ENCODE measurements around the gene CDH23.

CDH23 gene

DNA sequence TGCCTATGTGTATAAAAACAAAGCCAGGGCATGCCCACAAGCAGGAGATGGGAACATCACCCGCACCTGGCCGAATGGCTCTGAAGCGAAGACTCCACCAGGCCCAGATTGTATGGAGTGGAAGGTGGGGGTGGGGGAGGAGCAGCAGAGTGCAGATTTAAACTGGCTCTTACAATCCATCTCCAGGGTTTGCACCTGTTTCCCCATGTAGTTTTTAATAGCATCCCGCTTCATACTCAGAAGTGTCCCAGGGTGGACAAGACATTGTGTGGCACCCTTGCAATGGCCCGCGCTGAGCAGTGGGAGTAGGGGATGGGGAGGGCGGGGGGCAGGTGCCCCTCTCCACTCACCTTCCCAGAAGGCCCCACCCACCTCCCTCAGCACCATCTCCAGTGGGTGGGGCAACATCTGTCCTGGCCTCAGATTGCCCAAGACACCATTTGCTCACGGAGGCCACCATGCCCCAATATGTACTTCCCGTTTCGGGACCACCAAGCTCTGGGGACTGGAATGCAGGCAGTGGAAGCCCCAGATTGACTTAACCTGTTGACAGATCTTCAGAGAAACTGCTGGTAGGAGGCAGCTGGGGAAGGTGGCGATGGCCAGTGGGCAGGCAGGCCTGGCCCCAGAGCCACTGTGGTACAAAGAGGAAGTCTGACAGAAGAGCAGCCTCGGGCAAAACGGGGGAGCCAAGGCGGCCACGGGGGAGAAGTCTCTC lies 353.6 kb downstream of the CDH23 start:
- no peak for DNase-seq

DNA sequence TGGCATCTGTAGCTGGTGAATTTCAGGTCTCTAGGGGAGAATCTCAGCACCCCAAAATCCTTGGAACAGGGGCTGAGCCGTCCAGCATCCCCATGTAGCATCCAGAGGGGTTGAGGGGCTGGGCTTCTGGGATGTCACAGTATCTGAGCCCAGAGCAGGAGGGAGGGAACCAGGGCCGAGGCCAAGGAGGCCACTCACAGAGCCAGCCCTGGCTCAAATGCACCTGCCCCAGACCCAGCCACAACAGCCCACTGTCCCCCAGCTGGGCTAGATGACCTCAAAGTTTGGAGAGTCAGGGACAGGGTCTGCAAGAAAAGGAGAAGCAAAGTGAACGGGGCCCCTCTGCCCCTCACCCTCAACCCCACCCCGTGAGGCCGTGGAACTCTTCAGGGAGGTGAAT lies 354.3 kb downstream of the CDH23 start:
- no peak for DNase-seq

DNA sequence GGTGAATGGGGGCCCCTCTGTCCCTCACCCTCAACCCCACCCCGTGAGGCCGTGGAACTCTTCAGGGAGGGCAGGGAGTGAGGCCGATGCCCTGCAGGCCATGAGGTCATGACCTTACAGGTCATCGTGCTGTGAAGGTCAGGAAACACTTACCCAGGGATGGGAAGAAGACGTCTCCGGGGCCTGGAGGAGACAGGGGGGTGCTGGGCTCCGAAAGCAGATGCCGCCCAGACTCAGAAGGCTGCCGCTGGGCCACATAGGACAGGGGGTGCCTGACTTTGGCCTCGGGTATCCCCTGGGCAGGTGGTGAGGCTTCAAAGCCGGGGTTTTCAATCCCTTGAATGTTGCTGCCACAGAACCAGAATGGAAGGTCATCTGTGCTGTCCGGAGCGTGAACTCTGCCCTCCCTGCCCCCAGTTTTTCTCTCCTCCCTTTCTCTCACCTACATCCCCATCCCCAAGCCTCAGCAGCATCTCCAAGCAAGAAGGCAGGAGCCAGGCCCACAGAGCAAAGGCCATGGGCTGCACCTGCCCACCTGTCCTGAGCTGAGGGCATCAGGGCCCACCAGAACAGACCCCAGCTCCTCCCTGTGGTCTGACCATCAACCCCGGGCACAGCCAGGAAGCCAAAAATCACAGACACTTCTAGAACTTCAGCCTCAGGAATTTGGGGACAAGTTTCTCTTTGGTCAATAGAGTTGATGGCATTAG lies 354.9 kb downstream of the CDH23 start:
- no peak for DNase-seq

DNA sequence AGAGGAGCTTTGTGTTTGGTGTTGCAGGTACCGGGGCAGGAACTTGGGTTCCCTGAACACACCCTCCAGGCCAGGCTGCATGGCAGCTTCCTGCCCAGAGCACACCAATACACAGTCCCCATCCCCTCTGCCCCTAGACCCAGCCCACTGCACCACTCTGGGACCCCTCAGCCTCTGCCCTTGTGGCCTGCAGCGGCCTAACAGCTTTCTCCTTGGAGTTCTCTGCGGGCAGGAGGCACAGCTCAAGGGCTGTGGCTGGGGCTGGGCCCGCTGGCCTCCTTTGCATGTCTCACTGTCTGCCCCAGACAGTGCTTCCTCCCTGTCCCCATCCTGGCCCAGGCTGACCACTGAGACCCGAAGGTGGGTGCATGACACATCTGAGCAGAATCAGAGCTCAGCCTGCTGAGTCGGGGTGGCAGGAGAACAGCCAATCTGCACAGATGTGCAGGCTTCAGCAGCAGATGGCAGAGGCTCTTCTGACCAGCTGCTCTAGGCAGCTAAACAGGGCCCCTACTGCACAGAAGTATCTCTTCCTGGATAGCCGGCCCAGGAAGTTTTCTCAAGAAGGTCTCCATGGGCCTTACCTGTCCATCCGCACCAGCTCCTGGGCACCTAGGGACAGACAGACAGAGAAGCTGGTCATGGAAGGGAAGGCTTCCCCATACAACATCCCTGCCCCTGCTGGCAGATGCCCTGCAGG lies 355.8 kb downstream of the CDH23 start:
- no peak for DNase-seq

DNA sequence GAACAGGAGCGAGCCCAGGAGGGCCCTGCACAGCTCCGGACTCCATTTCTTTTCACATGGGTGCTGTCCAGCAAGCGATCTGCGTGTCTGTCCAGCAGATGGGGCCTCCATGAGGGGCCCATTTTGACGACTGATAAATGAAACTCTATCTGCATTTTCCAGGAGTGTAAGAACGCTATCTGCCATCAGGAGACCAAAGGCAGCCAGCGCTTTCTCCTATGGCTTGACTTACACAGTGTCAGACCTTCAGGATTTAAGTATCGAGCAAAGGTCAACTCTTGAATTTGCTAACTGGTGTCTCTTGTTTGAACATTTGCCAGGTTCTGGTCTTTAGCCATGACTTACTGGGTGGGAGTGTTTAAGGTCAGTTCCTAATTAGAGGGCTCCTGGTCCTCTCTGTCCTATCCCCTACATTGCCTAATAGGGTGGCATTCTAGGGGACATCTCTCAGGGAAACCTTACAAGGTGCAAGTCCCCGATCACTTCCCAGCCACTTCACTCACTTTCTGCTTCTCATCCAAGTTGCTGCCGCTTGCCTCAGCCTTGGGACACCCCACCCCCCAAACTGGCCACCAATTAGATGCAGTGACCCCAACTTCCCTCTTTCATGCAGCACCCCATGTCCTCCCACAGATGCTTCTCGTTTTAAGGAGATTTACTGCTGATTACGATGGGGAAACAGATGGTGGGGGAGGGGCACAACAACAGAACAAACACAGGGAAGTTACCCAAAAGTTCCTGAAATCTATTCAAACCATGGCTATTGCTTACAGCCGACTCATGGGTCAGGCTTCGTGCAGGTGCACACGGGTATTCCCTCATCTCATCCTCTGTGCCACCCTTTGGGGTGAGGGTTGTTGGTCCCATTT lies 356.6 kb downstream of the CDH23 start:
- DNase-seq: no peak

DNA sequence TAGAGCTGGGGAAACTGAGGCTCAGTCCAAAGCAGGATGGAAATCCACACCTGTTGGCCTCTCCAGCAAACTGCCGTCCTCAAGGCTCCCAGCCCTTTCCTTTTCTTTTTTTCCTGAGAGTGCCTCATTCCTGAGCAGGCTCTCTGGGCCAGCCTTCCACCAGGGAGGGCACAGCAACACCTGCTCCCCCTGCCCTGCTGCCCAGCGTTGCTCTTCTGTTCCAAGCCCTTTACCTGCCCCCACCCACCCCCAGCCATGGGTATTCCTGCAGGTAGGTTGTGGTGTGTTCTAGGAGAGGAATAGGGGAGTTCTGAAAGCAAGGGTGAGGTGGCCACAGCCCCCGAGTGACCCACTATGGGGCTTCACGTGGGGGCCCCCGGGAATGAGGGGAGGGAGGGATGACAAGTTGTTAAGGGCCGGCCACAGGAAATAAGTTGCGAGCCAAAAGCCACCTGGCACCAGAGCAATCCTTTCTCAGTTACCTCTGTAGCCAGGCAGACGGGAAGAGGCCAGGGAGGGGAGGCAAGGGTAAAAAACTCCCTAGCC lies 357.3 kb downstream of the CDH23 start:
- no peak for DNase-seq

DNA sequence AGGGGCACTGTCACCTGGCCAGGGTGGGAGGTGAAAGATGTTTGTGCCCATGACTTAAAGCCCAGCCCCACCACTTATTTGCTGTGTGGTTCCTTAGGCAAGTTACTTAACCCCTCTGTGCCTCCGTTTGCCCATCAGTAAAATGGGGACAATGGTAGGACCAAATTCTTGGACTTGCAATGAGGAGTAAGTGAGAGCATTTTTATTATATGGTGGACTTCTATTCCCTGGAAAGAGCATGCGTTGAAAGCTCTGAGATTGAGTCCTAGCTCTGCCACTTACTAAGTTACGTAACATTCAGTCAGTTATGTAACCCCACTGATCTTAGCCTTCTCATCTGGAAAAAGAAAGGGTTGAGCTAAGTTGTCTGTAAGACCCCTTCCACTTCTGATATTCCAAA lies 357.8 kb downstream of the CDH23 start:
- no peak for DNase-seq

DNA sequence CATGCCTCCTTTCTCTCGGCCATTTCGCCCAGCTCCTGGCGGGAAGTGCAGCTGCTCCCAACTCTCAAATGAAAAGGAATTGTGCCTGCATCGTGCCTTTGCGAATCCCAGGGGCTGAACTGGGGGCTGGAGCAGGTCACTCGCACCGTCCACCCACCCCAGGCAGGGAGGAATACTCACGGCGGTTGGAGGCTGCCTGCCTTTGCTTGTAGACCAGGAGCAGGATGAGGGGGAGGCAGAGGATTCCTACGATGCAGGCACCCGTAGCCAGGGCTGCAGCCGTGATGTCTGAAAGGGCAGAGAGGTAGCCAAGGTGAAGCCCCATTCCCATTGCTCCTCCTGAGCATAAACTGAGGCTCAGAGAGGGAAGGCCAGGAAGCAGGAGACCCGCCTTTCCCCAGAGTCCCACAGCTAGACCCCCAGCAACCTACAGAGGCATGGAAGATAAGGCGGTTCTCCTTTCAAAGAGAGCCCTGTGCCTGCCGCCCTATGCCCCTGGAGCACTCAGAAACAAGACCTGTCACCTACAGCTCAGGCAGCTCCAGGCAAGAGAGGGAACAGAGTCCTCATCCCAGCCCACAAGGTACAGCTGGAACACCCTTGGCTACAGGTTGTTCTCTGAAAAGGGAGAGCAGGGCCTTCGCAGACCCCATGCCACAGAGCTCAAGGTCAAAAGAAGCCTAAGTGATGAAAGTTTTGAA lies 358.6 kb downstream of the CDH23 start:
- DNase-seq: no peak

DNA sequence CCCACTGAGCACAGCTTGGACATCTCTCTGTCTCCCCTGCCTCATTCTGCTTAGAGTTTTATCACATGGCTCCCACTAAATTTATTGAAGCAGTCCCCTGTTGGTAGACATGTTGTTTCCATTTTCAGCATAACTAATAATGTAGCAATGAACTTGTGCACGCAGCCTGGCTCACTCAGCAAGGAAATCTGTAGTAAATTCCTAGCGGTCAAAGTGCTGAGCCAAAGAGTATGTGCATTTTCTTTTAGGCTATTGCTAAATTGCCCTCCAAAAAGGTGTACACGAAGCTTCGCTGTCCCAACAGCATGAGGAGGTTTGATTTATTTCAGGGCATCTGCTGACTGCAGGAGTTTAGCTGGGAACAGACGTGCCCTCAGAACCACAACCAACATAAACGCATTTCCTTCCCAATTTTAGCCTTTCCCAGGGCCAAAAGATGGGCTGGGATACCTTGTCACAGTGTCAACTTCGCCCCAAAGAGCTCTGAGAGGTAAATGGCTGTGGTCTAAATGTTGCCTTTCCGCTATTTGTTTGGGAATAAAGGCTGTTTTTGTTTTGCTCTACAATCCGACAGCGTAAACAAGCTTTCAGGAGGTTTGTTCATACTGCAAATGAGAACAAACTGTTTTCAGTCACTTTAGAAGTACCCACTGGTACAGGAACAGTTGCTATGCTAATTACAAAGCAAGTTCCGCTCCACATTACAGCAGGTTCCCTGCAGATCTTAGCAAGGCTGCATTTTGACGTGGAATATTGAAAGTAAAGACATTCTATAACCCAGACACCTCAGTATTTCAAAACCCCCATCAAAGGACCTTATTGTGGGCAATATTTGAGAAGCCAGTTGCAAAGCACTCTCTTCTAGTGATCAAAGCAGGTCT lies 359.8 kb downstream of the CDH23 start:
- DNase-seq: no peak

DNA sequence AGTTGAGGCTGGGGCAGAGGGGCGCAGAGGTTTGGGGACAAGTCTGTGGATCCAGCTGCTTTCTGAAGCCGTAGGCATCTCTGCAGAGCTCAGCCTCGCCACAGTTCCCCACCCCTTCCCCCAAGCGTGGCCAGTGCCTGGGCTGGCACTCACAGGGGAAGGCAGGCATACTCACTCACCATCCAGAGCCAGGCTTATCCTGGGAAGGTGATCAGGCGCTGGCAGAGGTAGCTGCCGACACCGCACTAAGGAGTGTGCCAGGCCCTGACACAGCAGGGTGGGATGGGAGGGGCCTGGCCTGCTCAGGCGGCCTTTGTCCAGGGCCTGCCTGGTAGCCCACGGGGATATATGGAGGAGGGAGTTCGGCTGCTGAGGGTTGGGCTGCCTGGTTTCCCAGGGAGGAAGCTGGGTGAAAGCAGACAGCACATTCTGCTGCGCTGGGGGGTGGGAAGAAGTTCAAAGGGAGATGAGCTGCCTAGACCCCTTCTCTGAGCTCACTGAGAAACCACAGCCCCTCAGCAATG lies 360.7 kb downstream of the CDH23 start:
- peak; percentile 29 for DNase-seq

DNA sequence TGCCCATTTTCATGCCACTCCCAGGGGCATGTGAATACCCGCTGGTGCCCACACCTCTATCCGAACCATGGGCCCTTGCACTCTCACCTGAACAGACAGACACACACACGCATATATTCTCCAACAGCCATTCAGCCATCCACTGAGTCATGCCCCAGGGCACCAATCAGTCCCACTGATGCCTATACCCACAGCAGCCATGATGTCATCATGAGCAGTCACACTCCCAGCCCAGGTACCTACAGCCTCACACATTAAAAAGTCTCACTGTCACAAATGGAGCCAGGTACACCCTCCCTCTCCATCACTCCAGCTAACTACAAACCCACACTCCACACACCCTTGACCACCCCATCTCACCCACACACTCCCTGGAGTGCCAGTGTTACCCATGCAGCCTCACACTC lies 364.4 kb downstream of the CDH23 start:
- DNase-seq: peak; percentile 66

DNA sequence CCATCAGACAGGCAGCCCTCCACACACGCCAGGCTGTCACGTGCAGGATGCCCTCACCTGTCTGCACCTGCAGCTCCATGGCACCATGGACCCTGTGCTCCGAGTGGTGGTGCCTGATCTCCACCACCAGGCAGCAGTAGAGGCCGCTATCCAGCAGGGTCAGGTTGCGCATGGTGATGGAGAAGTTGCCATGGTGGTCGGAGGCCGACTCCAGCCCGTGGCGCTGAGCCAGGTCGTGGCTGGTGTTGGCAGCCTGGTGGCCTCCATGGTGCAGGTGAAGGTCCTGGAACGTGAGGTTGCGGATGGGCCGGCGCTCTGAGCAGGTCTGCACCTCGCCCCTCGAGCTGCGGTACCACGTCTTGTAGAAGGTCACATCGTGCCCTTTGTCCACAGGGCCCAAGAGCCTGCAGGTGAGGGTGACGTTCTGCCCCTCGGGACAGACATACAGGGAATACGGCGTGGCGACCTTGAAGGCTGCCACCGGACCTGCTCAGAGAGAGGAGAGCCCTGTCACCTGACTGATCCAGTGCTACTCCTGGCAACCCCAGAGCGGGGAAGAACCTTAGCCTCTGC lies 364.9 kb downstream of the CDH23 start:
- DNase-seq: no peak

DNA sequence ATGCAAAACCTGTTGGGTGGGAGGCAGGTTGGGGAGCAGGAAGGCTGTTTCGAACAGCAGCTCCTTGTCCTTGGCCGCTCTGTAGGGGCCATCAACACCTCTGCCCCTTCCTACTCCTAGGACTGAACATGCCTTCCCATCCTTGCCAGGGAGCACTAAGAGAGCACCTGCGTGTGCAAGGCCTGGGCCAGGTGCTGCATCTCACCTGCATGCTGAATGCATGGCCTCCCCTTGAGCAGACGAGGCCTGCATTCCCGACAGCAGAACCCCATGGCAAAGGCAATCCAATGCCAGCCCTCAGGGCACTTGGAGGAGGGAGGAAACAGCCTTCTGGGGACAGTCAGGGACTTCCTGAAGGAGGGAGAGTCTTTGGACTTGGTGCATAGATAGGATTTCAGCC lies 365.6 kb downstream of the CDH23 start:
- DNase-seq: no peak

DNA sequence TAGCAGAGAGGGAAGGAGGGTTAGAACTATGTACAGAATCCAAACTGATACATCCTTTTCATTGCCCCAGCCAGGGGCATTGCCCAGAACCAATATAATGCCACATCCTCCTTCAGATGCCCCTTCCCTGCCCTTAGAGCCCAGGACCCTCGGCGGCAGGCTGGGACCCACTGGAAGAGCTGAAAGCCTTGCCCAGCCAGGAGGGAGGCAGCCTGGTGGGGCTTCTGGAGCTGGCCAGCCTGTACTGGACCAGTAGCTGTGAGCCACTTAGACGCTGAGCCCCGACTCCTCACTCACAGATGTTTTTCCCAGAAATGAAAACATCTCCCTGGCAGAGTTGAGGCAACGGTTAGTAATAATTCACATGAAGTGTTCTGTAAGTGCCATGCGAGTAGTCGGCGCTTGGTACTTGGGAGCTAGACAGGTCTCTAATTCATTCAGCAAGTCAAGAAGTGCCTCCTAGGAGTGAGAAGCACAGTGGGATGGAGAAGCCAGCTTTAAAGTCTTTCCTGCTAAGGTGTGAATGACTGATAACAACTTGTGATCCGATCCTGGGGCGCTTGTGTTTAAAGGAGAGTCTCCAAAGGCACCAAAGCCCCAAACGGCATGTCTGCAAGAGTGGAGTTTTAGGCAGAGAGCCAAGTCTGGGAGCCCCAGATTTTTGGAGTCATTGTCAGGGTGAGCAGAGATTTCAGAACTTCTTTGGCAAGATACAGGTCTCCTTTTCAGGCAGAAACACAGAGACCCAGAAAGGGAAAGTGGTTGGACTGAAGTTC lies 366.8 kb downstream of the CDH23 start:
- DNase-seq: no peak

DNA sequence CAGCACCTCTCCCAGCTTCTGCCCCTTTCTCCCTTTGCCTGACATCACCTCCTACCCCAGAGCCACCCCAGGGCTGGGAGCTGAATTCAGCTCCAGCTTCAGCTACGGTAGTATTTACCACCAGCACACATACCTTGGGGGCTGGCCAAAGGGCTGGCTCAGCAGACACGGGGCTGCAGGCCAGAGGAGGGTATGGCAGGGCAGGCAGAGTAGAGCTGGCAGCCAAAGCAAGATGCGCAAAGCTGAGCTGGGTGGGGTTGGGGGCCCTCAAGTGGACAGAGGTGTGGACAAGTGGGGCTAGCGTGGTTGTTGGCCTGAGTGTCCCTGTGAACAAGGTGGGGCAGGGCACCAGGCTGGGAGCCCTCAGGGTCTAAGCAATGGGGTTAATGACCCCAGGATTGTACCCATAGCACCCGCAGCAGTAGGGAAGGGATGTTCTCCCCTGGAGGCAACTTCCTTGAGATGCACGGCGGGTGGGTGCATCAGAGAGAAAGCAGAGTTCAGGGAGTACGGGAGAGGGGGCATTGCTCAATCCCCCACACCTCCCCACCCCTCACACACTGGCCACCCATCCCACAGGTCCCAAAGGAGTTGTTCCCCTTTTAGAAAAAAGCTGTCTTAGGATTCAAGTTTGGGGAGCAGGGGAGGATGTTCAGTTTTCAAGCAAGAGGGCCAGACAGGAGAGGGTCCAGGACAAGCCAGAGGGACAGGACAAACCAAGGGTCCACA lies 368.6 kb downstream of the CDH23 start:
- no peak for DNase-seq

DNA sequence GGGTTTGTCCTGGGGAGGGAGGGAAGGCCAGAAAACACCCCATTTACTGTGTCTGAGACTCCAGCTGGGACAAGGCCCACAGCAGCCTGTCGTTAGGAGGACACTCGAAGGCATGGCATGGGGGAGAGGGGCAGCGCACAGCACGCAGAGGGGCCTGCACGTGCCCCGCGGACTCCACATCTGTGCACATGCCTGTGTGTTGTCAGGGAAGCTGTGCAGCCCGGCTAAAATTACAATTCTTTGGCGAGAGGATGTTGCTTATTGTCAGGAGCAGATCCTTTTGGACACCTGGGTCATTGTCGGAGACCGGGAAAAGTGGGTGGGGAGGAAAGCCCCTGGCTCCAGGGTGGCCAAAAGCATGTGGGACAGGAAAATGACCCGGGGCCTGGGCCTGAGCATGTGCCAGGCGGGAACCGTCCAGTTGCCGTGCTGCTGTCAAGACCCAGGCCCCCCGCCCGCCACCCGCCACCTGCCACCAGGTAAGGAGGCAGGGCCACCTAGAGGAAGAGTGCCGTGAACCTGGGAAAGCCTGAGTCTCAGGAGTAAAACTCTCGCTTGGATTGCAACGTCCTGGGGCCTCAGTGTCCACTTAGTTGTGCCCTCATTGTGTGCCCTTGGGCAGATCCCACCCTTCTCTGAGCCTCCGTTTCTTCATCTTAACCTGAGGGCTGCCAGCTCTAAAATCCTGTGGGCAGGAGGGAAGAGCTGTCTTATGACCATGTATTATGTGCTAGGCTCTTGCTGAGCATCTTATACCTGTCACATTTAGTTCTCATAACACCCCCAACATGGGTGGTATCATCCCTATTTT lies 369.4 kb downstream of the CDH23 start:
- no peak for DNase-seq

DNA sequence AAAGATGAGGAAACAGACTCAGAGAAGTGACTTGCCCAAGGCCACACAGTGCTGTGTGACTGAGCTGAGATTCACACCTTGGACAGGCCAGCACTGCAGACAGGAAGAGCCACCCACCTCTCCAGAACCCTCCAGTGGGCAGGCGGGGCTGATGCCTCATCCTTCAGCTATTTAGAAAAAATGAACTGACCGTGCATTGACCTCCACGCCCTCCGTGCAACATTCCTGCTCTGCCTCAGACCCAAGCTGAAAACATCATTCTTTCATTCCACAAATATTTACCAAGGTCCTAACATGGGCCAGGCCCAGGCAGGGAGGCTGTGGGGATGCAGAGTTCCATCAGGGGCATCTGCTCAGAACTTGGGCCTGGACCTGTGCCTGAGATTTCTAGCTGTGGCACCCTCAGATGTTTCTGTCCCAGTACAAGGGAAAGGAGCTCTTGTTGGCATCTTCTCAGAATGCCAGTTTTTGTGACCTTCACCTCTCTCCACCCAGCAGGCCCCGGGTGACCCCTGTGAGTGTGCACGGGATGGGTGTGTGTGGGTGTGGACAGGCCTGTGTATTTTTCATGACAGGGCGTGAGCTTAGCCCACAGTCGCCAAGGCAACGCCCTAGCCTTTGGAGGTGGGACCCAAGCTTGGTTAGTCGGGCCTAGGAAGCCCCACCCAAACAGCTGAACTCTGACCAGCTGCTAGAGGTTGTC lies 370.1 kb downstream of the CDH23 start:
- DNase-seq: no peak

All from activated CD8-positive, alpha-beta memory T cell treated with anti-CD3 and anti-CD28 coated beads, Interleukin-2, amount 50 U/mL, for 4 hours (primary cell).